Trophoblast cell (in vitro differentiated cells and primary cell): ENCODE data around the gene SLC13A2. TPM values are rescaled to one million over a fixed set of nuclear protein-coding genes. Genes with fewer than 3 reads are reported as not detected.

ENCODE experiments used
- DNase-seq, 2 donors: peaks; one replicate each; pipeline ENCODE4 v3.0.0-alpha.2; 2016
- H2AFZ ChIP-seq: 2 replicates; pipeline ENCODE4 v1.6.1; 2013; ENCODE audit warnings: low read length, moderate library complexity, mild to moderate bottlenecking; ENCODE audit not compliant: insufficient read depth, poor library complexity
- H2AK5ac ChIP-seq: 2 replicates; pipeline ENCODE4 v1.6.1; 2013; ENCODE audit warnings: mild to moderate bottlenecking, low read length
- H2BK120ac ChIP-seq: 2 replicates; pipeline ENCODE4 v1.6.1; 2013; ENCODE audit warnings: low read length, mild to moderate bottlenecking, moderate library complexity; ENCODE audit not compliant: insufficient read depth, poor library complexity
- H2BK12ac ChIP-seq: 2 replicates; pipeline ENCODE4 v1.6.1; 2013; ENCODE audit warnings: mild to moderate bottlenecking, low read length, moderate library complexity
- H2BK5ac ChIP-seq: 2 replicates; pipeline ENCODE4 v1.6.1; 2013; ENCODE audit warnings: low read length, low read depth, moderate library complexity, mild to moderate bottlenecking; ENCODE audit not compliant: poor library complexity
- H3K14ac ChIP-seq: 2 replicates; pipeline ENCODE4 v1.6.1; 2013; ENCODE audit warnings: mild to moderate bottlenecking, low read length
- H3K18ac ChIP-seq: 2 replicates; pipeline ENCODE4 v1.6.1; 2013; ENCODE audit warnings: mild to moderate bottlenecking, low read length
- H3K23ac ChIP-seq: 2 replicates; pipeline ENCODE4 v1.6.1; 2013; ENCODE audit warnings: low read length
- H3K27ac ChIP-seq: 2 replicates; pipeline ENCODE4 v1.5.1; 2013; ENCODE audit warnings: low read depth, mild to moderate bottlenecking, inconsistent platforms, low read length, moderate library complexity
- H3K27me3 ChIP-seq: 2 replicates; pipeline ENCODE4 v1.6.1; 2013; ENCODE audit warnings: inconsistent platforms, mild to moderate bottlenecking, low read length, moderate library complexity; ENCODE audit not compliant: insufficient read depth
- H3K36me3 ChIP-seq, 2 experiments: 1 replicate in 1 of 2; 2 replicates in 1 of 2; pipeline ENCODE4 v1.6.1; 2013; ENCODE audit warnings: low read length in 2 of 2, mild to moderate bottlenecking in 2 of 2, moderate library complexity in 1 of 2; ENCODE audit not compliant: insufficient read depth in 2 of 2, control insufficient read depth in 1 of 2
- H3K4ac ChIP-seq: 2 replicates; pipeline ENCODE4 v1.6.1; 2013; ENCODE audit warnings: low read depth, mild to moderate bottlenecking, low read length, moderate library complexity
- H3K4me1 ChIP-seq, 2 experiments: 1 replicate in 1 of 2; 2 replicates in 1 of 2; pipeline ENCODE4 v1.6.1; 2013; ENCODE audit warnings: low read length in 2 of 2, mild to moderate bottlenecking in 2 of 2, moderate library complexity in 1 of 2; ENCODE audit not compliant: insufficient read depth in 2 of 2, control insufficient read depth in 1 of 2
- H3K4me2 ChIP-seq: 2 replicates; pipeline ENCODE4 v1.6.1; 2013; ENCODE audit warnings: inconsistent platforms, mild to moderate bottlenecking, low read length, moderate library complexity
- H3K4me3 ChIP-seq: 2 replicates; pipeline ENCODE4 v1.5.1; 2013; ENCODE audit warnings: mild to moderate bottlenecking, low read depth, low read length, inconsistent platforms
- H3K79me1 ChIP-seq: one replicate; pipeline ENCODE4 v1.6.1; 2013; ENCODE audit warnings: low read length
- H3K79me2 ChIP-seq: 2 replicates; pipeline ENCODE4 v1.6.1; 2013; ENCODE audit warnings: low read length, mild to moderate bottlenecking; ENCODE audit not compliant: control insufficient read depth, insufficient read depth, poor library complexity
- H3K9ac ChIP-seq: 2 replicates; pipeline ENCODE4 v1.6.1; 2013; ENCODE audit warnings: mild to moderate bottlenecking, low read length
- H3K9me3 ChIP-seq: 2 replicates; pipeline ENCODE4 v1.6.1; 2013; ENCODE audit warnings: low read depth, mild to moderate bottlenecking, control low read depth, inconsistent platforms, low read length; ENCODE audit not compliant: insufficient read depth
- H4K12ac ChIP-seq: 2 replicates; pipeline ENCODE4 v1.6.1; 2013; ENCODE audit warnings: low read depth, mild to moderate bottlenecking, low read length, moderate library complexity
- H4K8ac ChIP-seq: 2 replicates; pipeline ENCODE4 v1.6.1; 2013; ENCODE audit warnings: low read depth, mild to moderate bottlenecking, low read length, moderate library complexity
- H4K91ac ChIP-seq: one replicate; pipeline ENCODE4 v1.6.1; 2013; ENCODE audit warnings: low read depth, mild to moderate bottlenecking, low read length, moderate library complexity
- WGBS: extraction: QIAGEN DNeasy Blood & Tissue Kit; methylation state at CpG from one replicate; pipeline ENCODE4 v1.1.7; 2013; ENCODE audit warnings: missing lambda C conversion rate; ENCODE audit not compliant: insufficient read length, insufficient coverage; ENCODE audit errors: extremely low coverage; 5-methylcytosine and 5-hydroxymethylcytosine counted together
- polyA plus RNA-seq: library from polyadenylated mRNA; stranded (reverse); fragments of 200-250 nt; gene quantifications from 2 replicates; pipeline ENCODE4 v1.2.3, GENCODE V29; 2013

SLC13A2 gene, protein sequence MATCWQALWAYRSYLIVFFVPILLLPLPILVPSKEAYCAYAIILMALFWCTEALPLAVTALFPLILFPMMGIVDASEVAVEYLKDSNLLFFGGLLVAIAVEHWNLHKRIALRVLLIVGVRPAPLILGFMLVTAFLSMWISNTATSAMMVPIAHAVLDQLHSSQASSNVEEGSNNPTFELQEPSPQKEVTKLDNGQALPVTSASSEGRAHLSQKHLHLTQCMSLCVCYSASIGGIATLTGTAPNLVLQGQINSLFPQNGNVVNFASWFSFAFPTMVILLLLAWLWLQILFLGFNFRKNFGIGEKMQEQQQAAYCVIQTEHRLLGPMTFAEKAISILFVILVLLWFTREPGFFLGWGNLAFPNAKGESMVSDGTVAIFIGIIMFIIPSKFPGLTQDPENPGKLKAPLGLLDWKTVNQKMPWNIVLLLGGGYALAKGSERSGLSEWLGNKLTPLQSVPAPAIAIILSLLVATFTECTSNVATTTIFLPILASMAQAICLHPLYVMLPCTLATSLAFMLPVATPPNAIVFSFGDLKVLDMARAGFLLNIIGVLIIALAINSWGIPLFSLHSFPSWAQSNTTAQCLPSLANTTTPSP
- polyA plus RNA-seq = not detected in 2 replicates

- Histone ChIP-seq H2AK5ac (no peak within 1 kb of the TSS), H3K9me3 (peaks cover 1% of the 10 kb centered on the region), H3K4me2 (no peak within 1 kb of the TSS), H3K9ac (no peak within 1 kb of the TSS), H3K23ac (no peak within 1 kb of the TSS), H3K14ac (no peak within 1 kb of the TSS), H4K12ac (no peak within 1 kb of the TSS), H4K8ac (no peak within 1 kb of the TSS), H2BK120ac (no peak within 1 kb of the TSS), H3K36me3 (no peaks in the 10 kb centered on the region), H3K4me3 (no peak within 1 kb of the TSS), H2BK12ac (no peak within 1 kb of the TSS), H2AFZ (no peak within 1 kb of the TSS), H3K18ac (no peak within 1 kb of the TSS), H3K27ac (no peak within 1 kb of the TSS), H3K4ac (no peak within 1 kb of the TSS), H2BK5ac (no peak within 1 kb of the TSS), H3K79me1 (no peaks in the 10 kb centered on the region), H3K4me1 (peaks cover 2 to 4% of the 10 kb centered on the region in 2 experiments), H4K91ac (no peak within 1 kb of the TSS), H3K27me3 (no peaks in the 10 kb centered on the region), H3K79me2 (no peaks in the 10 kb centered on the region)
- DNase-seq = no peak
- WGBS = no CpG with 5 or more reads among the region's 5 CpGs
Measured at GRCh38 chr17:28473542-28473941, at the start of gene SLC13A2. TSS of gene SLC13A2 (plus strand) at chr17:28473644. CDS start at chr17:28473713, 69 bp downstream.

DNA sequence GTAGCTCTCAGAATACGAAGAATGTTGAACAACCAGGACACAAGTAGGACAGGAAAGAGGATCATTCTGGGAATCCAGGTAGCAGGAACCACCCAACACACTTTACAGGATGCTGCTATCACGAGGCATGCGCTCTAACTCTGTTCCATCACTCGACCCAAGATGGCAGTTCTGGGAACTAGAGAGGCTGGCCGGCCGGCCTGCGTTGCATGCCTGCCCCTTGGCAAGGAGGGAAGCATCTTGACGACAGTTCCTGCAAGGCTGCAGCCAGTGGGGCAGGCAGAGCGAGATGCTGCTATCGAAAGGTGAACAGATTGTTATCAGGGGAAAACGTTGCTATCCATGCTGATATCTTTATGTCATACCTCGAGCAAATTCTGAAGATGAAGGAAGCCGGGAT, 48.2 kb upstream of the SLC13A2 start:
- peaks cover 2% of the 10 kb centered on the region for H3K9me3 ChIP-seq

DNA sequence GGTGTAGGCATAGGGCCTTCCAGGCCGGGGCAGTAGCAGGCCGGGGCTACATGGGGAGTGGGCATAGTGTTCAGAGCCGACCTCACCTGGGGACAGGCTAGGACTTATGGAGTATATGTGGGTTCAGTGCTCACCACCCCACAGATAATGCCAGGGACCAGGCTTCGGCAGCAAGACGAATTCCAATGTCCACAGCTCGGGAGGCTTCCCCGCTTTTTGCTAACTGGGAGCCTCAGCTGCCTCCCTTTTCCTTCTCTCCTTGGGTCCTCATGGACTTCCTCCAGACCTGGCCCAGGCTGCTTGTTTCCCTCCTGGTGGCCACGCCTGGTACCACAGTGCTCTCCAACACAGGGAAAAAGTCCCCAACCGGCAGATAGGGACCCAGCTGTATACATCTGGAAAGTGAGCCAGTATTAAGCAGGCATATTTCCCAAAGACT, 47.3 kb upstream of the SLC13A2 start:
- Histone ChIP-seq H3K14ac (no peak overlapping the region), H2BK12ac (no peak overlapping the region), H2BK5ac (no peak overlapping the region), H3K4ac (no peak overlapping the region), H2AFZ (no peak overlapping the region), H3K79me2 (no peaks in the 10 kb centered on the region), H3K27me3 (no peaks in the 10 kb centered on the region), H3K4me3 (no peak overlapping the region), H3K4me1 (no peaks in the 10 kb centered on the region), H3K36me3 (no peaks in the 10 kb centered on the region), H4K12ac (no peak overlapping the region), H3K4me2 (no peak overlapping the region), H3K9me3 (peaks cover 2% of the 10 kb centered on the region), H3K23ac (no peak overlapping the region), H3K9ac (no peak overlapping the region), H3K27ac (no peak overlapping the region), H4K91ac (no peak overlapping the region), H4K8ac (no peak overlapping the region), H3K79me1 (no peaks in the 10 kb centered on the region), H2AK5ac (no peak overlapping the region), H2BK120ac (no peak overlapping the region), H3K18ac (no peak overlapping the region)
- DNase-seq = peak in 1 of 2 donors; percentile 41
- no CpG with 5 or more reads among the region's 9 CpGs for WGBS

More for the DNA sequence above, 48.2 kb upstream of the SLC13A2 start:
- Histone ChIP-seq H4K8ac (no peak overlapping the region), H2AFZ (no peak overlapping the region), H3K79me1 (no peaks in the 10 kb centered on the region), H3K14ac (no peak overlapping the region), H3K4me2 (no peak overlapping the region), H3K4me1 (no peaks in the 10 kb centered on the region), H3K27ac (no peak overlapping the region), H3K4me3 (no peak overlapping the region), H2BK120ac (no peak overlapping the region), H3K18ac (no peak overlapping the region), H4K12ac (no peak overlapping the region), H4K91ac (no peak overlapping the region), H3K36me3 (no peaks in the 10 kb centered on the region), H3K4ac (no peak overlapping the region), H3K27me3 (no peaks in the 10 kb centered on the region), H3K23ac (no peak overlapping the region), H2AK5ac (no peak overlapping the region), H3K9ac (no peak overlapping the region), H3K79me2 (no peaks in the 10 kb centered on the region), H2BK5ac (no peak overlapping the region), H2BK12ac (no peak overlapping the region)
- no CpG with 5 or more reads among the region's 13 CpGs for WGBS
- DNase-seq = no peak

- no CpG with 5 or more reads among the region's 5 CpGs for WGBS
- DNase-seq = no peak
- H3K18ac ChIP-seq = no peak overlapping the region
- H2BK5ac ChIP-seq = no peak overlapping the region
- H3K27ac ChIP-seq = no peak overlapping the region
- no peak overlapping the region for H4K12ac ChIP-seq
- H4K91ac ChIP-seq = no peak overlapping the region
- no peak overlapping the region for H2BK120ac ChIP-seq
- no peak overlapping the region for H3K14ac ChIP-seq
- no peaks in the 10 kb centered on the region for H3K27me3 ChIP-seq
- H3K4ac ChIP-seq = no peak overlapping the region
- H2AK5ac ChIP-seq = no peak overlapping the region
- H3K9ac ChIP-seq = no peak overlapping the region
- no peak overlapping the region for H2AFZ ChIP-seq
- no peaks in the 10 kb centered on the region for H3K4me1 ChIP-seq
- H3K4me3 ChIP-seq = no peak overlapping the region
- H4K8ac ChIP-seq = no peak overlapping the region
- no peaks in the 10 kb centered on the region for H3K79me1 ChIP-seq
- no peak overlapping the region for H3K23ac ChIP-seq
- no peaks in the 10 kb centered on the region for H3K36me3 ChIP-seq
- peaks cover 2% of the 10 kb centered on the region for H3K9me3 ChIP-seq
- H3K4me2 ChIP-seq = no peak overlapping the region
- H2BK12ac ChIP-seq = no peak overlapping the region
- H3K79me2 ChIP-seq = no peaks in the 10 kb centered on the region
Measured at GRCh38 chr17:28427371-28427770, 46.1 kb upstream of the SLC13A2 start.
